NCI-H774 (cell line): Measurements from ENCODE around the gene SORBS1.

Experiments used
- DNase-seq: peaks from one replicate; lab custom pipeline; 2025; lab: John Stamatoyannopoulos, UW

The SORBS1 gene

GRCh38 chr10:95561177-95561863 is at the start of gene SORBS1:
TSS of gene SORBS1 (minus strand) at chr10:95561371. CDS start at chr10:95441135, 120,236 bp downstream.
- DNase-seq = peak; percentile 85

- no peak for DNase-seq
These were observed 49.6 kb upstream of the SORBS1 start for GRCh38 chr10:95610727-95611126.

GRCh38 chr10:95606922-95607321 is 45.8 kb upstream of the SORBS1 start:
- no peak for DNase-seq

DNA sequence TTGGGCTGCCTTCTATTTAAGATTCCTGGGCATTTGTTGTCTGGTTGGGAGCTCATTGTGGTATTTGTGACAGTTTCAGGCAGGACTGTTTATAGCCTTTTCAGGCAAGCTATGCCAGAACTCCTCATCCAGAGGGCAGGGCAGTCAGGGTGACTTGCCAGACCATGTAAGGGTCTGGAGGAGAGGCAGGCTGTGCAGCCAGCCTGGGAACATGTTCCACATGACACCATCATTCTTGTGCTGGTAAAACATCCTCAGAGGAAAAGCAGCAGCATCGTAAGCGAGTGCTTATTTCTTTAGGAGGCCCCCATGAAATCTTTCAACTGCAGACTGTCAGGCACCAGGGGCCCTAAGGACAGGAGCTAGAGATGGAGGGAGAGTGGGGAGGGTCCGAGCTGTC is 44.0 kb upstream of the SORBS1 start:
- no peak for DNase-seq

GRCh38 chr10:95604630-95605029 is 43.5 kb upstream of the SORBS1 start:
- no peak for DNase-seq

- DNase-seq = no peak
These were observed 41.2 kb upstream of the SORBS1 start for GRCh38 chr10:95602382-95602781.

- peak; percentile 55 for DNase-seq
These were observed 40.0 kb upstream of the SORBS1 start for GRCh38 chr10:95601116-95601719.

DNA sequence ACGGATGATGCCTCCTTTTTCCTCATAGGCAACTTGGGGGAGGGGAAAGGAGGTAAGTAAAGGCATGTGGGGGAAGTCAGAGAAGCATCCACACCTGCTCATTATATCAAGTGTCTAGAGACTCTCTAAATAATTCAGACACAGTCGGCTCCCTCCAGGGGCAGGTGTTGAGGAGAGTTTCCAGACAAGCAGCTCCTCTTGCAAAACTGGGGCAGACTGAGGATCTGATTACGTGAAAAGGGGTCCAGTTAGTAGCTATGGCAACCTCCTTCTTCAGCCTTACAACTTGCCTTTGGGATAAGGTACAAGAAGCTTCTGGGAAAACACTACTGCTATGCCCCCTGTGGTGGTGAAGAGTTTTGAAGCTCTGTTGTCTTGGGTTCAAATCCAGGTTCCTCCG is 39.0 kb upstream of the SORBS1 start:
- DNase-seq = no peak

DNA sequence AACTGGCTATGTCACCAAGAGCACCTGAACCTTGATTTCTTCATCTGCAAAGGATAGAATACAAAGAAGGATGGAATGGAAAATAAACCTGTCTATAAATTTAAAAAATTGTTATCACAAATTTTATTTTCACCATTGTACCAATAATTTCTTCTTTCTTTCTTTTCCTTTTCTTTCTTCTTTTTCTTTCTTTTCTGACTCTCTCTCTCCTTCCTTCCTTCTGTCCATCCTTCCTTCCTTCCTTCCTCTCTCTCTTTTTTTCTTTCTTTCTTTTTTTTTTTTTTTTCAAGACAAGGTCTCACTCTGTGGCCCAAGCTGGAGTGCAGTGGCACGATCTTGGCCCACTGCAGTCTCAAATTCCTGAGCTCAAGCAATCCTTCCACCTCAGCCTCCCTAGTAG is 36.6 kb upstream of the SORBS1 start:
- DNase-seq = no peak

- no peak for DNase-seq
These were observed 26.9 kb upstream of the SORBS1 start for GRCh38 chr10:95588025-95588424.

DNA sequence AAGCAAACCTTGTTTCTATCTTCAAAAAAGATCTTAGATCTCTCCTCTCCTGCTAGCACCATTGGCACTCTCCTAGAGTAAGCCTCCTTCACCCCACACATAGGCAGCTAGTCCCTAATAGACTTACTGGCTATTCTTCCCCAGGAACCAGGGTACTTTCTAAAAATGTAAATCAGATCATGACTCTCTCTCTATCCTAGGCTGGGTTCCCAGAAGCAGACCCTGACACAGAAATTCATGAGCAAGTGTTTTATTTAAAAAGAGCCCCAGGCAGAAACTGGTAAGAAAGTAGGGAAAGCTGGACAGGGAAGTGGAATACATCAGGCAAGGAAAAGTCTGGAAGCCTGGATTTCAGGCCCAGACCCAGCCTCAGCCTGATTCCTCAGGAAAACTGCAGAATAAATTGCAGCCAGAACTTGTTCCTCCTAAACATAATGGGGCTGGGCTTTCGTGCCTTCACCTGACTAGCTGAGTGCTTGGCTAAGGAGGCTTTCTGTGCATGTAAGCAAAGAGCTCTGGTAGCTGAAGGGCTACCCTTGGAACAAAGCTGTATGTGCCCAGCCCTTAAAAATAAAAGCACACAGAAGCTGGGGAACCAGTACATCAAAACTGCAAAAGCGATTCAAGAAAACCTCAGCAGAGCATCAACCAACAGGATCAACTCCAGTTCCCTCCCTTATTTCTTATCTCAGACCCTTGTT is 18.8 kb upstream of the SORBS1 start:
- no peak for DNase-seq

GRCh38 chr10:95579292-95579691 is 18.1 kb upstream of the SORBS1 start:
- DNase-seq = no peak

GRCh38 chr10:95578619-95579018 is 17.4 kb upstream of the SORBS1 start:
- no peak for DNase-seq

GRCh38 chr10:95574649-95575365 is 13.6 kb upstream of the SORBS1 start:
- DNase-seq = no peak

GRCh38 chr10:95573964-95574604 is 12.9 kb upstream of the SORBS1 start:
- no peak for DNase-seq

- no peak for DNase-seq
These were observed 12.4 kb upstream of the SORBS1 start for GRCh38 chr10:95573527-95573926.

- DNase-seq = no peak
These were observed 11.1 kb upstream of the SORBS1 start for GRCh38 chr10:95572131-95572820.

DNA sequence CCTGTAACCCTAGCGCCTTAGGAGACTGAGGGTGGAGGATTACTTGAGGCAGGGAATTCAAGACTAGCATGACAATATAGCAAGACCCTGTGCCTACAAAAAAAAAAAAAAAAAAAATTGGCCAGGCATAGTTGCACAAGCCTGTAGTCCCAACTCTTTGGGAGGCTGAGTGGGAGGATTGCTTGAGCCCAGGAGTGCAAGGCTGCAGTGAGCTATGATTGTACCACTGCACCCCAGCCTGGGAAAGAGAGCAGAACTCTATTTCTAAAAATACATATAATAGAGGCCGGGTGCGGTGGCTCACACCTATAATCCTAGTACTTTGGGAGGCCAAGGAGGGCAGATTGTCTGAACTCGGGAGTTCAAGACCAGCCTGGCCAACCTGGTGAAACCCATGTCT is 10.2 kb upstream of the SORBS1 start:
- DNase-seq = no peak

- DNase-seq = no peak
These were observed 8.2 kb upstream of the SORBS1 start for GRCh38 chr10:95569368-95569767.

DNA sequence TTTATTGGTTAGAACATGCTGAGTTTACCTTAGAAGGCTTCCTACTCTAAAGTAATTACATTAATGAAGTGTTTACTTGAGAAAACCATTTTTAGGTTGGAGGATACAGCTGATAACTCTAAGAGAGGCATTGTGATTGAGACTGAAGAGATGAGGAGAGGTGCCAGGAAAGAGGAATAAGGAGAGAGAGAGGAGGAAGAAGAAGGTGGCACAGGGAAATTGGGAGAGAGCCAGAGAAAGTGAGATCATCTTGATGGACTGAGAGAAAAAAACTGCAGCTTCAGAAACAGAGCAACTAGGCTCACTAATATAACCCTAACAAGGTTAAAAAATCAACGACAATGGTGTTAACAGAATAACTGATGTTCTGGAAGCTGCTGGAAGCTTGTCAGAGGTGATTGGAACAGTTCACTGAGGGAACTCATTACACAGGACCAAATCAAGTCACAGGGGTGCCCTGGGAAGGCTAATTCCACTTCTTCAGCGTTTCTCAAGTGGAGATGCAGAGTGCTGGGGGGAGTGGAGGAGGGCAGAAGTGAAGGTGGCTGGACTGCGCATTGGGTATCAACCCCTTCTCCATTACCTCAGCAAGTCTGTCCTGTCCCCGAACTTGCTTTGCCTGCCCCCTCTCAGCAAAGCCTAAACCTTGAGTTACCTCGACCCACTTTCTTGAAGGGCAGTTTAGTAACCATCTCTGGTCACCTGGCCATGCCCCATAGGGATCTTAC is 6.9 kb upstream of the SORBS1 start:
- no peak for DNase-seq

- no peak for DNase-seq
These were observed 5.0 kb upstream of the SORBS1 start for GRCh38 chr10:95566136-95566535.
